ENCODE results near the gene DUSP3. TPM values are rescaled to one million over a fixed set of nuclear protein-coding genes. Genes with fewer than 3 reads are reported as not detected.

DUSP3 gene
- total and polyA plus RNA-seq, 8 donors, result 33.0 to 97.8 (median 63.5) TPM

- Histone ChIP-seq H3K9me3 (no peaks in the 10 kb centered on the region), H3K4me1 (peaks cover 8 to 11% (median 10%) of the 10 kb centered on the region in 4 donors), H3K27ac (no peak overlapping the region), H3K27me3 (peaks cover 16 to 84% (median 34%) of the 10 kb centered on the region in 3 donors), H3K36me3 (no peaks in the 10 kb centered on the region), H3K4me3 (peak overlapping the region; percentile 9 to 31 (median 22))
- intact Hi-C loops (cut with DNase I; ENCODE audit: low total_unique reads), result loop anchor here (5.0 kb wide), 1 partner anchor 58 kb away; no protein-coding TSS in a partner anchor
- DNase-seq, result no peak
- WGBS, 5 donors, result 21 to 53% (median 29%) methylated on average over 11 to 21 of the region's 21 CpGs
- no peak for TF ChIP-seq CTCF (IDR thresholded peaks at IDR 0.05)
- no peak for TF ChIP-seq POLR2AphosphoS5 (IDR thresholded peaks at IDR 0.05)
- no peak for TF ChIP-seq POLR2A (IDR thresholded peaks at IDR 0.05)
Observed at GRCh38 chr17:43754947-43755346, 23.8 kb downstream of the DUSP3 start.

DNA sequence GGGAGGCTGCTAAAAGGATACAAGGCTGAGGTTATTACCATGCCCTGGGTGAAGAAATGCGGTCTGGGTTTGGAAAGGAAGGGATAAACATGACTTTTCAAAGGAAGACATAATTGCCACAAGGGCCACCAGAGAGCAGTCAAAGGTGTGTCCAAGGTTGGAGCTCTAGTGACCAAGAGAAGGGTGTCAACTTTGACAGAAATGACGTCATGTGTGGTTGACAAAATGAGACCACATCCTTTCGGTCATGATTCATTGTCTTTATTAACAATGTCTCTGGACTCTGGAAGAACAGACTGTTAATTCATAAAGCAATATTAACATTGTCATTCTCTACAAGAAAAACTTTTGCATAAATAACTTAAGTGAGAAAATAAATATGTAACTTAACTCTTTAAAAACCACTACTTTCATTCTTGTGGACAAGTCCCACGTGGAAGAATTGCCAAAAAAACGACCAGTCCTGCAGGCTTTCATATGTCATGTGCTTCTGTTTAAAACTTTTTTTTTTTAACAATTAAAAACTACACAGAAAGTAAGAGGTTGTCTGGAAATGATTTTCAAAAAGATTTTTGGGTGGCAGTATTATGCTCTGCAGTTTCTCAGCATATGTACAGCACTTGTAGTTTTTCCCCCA lies 25.2 kb downstream of the DUSP3 start:
- H3K27ac ChIP-seq, result no peak overlapping the region
- DNase-seq, result no peak
- H3K4me1 ChIP-seq, result peaks cover 8 to 11% (median 10%) of the 10 kb centered on the region in 4 donors
- TF ChIP-seq POLR2AphosphoS5 (IDR thresholded peaks at IDR 0.05) (no peak), EP300 (IDR thresholded peaks at IDR 0.05) (no peak), POLR2A (IDR thresholded peaks at IDR 0.05) (no peak), CTCF (IDR thresholded peaks at IDR 0.05) (no peak)
- H3K4me3 ChIP-seq, result no peak overlapping the region
- intact Hi-C loops (cut with DNase I; ENCODE audit: low total_unique reads), result no loop called here
- H3K27me3 ChIP-seq, result peaks cover 16 to 82% (median 37%) of the 10 kb centered on the region in 3 donors
- WGBS, 5 donors, result 69 to 75% (median 70%) methylated on average over 5 of the region's 5 CpGs
- no peaks in the 10 kb centered on the region for H3K9me3 ChIP-seq
- H3K36me3 ChIP-seq, result no peaks in the 10 kb centered on the region

- intact Hi-C loops (cut with DNase I; ENCODE audit: low total_unique reads), result no loop called here
- H3K4me1 ChIP-seq, result peaks cover 3 to 10% (median 5%) of the 10 kb centered on the region in 4 donors
- H3K27ac ChIP-seq, result no peak overlapping the region
- H3K4me3 ChIP-seq, result no peak overlapping the region
- DNase-seq, result no peak
- TF ChIP-seq EP300 (IDR thresholded peaks at IDR 0.05), result no peak
- TF ChIP-seq POLR2AphosphoS5 (IDR thresholded peaks at IDR 0.05), result no peak
- no peak for TF ChIP-seq CTCF (IDR thresholded peaks at IDR 0.05)
- TF ChIP-seq POLR2A (IDR thresholded peaks at IDR 0.05), result no peak
- H3K9me3 ChIP-seq, result no peaks in the 10 kb centered on the region
- H3K27me3 ChIP-seq, result peaks cover 3 to 74% (median 20%) of the 10 kb centered on the region in 3 donors
- H3K36me3 ChIP-seq, result no peaks in the 10 kb centered on the region
- 62 to 83% (median 71%) methylated on average over 5 of the region's 5 CpGs for WGBS, 5 donors
Observed at GRCh38 chr17:43750153-43750552, 28.6 kb downstream of the DUSP3 start.

GRCh38 chr17:43745541-43745940 lies 33.2 kb downstream of the DUSP3 start:
- WGBS, 5 donors, result 9 to 18% (median 15%) methylated on average over 6 of the region's 6 CpGs
- no peak overlapping the region for H3K27ac ChIP-seq
- intact Hi-C loops (cut with DNase I; ENCODE audit: low total_unique reads), result no loop called here

More at GRCh38 chr17:43745541-43745940, 33.2 kb downstream of the DUSP3 start:
- H3K4me3 ChIP-seq, result no peak overlapping the region
- no peak for DNase-seq
- no peaks in the 10 kb centered on the region for H3K9me3 ChIP-seq
- no peak for TF ChIP-seq POLR2A (IDR thresholded peaks at IDR 0.05)
- no peak for TF ChIP-seq CTCF (IDR thresholded peaks at IDR 0.05)
- TF ChIP-seq EP300 (IDR thresholded peaks at IDR 0.05), result no peak
- TF ChIP-seq POLR2AphosphoS5 (IDR thresholded peaks at IDR 0.05), result no peak
- peaks cover 0 to 72% (median 14%) of the 10 kb centered on the region in 3 donors for H3K27me3 ChIP-seq
- peaks cover 0 to 7% (median 2%) of the 10 kb centered on the region in 4 donors for H3K4me1 ChIP-seq
- no peaks in the 10 kb centered on the region for H3K36me3 ChIP-seq
